HG03460 (cell line): ENCODE data around the gene RELA.

ENCODE experiments used
- ATAC-seq: cut with Tn5 transposase; IDR thresholded peaks from one replicate; pipeline ENCODE4 v1.9.1; 2021; ENCODE audit not compliant: unreplicated experiment

RELA gene

DNA sequence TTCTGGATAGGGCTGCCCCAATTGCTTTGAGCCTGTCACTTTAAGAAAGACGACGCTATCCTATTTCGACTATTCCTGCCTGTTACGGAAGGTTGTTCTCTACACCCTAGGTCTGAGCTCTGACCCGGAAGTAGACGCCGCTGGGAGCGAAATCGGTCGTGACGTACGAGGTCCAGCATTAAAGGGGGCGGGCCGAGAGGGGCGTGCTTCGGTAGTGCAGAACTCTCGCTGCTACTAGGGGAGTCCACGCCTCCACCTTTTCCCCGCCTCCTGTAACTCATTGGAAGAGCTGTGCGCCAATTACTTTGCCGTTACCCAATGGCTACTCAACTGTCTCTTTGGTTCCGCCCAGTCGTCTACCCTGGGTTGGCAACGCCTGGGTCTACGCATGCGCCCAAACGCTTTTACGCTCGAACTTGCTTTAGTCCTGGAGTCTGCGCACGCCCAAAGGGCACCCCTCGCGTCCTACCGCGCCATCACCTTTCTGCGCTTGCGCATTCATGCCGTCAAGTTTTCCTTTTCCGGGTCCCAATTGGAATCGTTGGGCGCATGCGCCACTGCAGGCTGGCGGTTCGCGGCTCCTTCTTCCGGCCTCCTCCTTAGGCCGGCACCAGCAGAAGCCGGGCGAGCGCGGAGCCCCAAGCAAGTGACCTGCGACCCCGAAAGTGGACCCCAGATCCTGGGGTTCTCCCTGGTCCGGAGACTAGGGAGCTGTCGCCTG is 47.3 kb downstream of the RELA start, which contains the start of gene PCNX3:
TSS of gene PCNX3 (plus strand) at position 548 of the 721 bp plus-strand sequence. CDS start 536 bp downstream, outside the sequence.
- ATAC-seq = peak; percentile 73

DNA sequence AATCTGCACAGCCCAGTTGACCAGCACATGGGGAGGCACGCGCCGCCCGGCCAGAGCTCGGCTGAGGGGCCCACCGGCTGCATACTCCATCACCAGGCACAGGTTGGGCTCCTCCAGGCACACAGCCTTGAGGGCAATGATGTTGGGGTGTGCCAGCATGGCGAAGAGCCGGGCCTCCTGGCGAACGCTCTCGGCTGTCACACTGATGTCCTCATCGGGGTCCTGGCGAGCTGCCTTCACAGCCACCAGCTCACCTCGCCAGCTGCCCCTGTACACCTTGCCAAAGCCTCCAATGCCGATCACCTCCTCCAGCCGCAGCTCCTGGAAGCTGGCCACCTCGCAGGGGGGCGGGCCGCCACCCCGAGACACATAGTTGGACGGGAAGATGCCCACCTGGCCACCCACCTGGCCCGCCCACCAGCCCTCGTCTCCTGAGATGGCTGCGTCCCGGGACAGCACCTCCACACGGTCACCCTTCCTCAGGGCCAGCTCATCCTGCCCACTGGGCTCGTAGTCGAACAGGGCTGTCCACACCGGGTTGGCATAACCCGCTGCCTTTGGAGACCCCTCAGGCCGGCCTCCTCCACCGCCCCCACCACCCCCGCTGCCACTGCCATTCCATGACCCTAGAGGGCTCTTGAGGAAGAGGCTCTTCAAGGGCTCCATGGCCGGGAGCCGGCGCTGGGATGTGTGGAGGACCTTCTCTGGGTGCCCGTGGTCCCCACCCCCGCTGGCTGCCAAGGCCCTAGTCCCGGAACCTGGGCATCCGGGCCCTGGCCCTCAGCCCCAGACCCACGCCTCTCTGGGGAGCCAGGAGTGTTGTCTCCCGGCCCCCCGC is 49.4 kb downstream of the RELA start:
- no peak for ATAC-seq

DNA sequence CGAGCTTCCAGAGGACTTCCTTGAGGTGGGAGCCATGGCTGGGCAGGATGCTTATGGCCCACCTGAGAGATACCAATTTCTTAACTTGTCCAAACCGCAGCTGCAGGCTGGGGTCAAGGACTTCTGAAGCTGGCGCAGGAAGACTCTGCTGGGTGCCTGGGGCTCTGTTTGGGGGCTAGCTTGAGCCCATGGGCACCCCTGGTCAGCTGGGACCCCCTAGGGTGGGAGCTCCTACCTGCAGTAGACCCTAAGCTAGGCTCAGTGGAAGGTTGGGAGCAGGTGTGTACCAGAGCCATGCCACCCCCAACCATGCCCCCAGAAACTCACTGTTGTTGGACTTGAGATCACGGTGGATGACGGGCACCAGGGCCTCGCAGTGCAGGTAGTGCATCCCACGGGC is 50.0 kb downstream of the RELA start:
- ATAC-seq = no peak

DNA sequence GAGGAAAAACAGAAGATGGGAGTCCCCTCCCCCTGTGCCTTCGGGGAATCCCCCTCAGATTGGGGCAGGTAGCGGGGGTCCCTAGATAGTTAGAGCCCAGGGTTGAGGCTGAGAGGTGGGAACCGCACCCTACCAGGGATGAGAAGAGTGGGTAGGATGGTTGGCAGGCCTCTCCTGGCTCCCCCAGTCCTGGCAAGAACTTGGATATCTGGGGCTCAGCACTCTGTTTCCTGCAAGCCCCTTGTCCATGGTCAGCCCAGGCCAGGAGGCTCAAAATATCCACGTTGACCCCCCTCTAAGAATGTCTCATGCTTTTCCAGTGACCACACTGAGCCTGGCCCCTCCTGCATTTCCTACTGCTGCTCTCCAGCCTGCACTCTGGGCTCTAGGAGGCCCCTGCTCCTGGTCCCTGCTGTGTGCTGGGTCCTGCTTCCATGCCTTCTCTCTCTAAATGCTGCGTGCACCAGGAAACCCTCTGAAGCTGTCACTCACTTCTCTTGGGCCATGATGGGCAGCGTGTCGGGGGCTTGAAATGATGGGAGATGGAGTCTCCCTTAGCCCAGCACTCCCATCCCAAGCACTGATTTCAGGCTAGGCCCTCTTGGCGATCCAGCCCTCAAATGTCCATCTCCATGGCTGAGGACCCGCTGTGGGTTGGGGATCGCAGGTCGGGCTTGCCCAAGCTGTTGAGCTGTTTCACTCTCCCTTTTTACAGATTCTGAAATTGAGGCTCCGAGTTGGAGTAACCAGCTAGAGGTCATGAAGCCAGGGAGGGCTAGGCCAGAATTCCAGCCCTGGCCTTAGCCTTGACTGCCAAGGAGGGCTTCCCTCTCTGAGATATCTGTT is 50.7 kb downstream of the RELA start:
- ATAC-seq = no peak

DNA sequence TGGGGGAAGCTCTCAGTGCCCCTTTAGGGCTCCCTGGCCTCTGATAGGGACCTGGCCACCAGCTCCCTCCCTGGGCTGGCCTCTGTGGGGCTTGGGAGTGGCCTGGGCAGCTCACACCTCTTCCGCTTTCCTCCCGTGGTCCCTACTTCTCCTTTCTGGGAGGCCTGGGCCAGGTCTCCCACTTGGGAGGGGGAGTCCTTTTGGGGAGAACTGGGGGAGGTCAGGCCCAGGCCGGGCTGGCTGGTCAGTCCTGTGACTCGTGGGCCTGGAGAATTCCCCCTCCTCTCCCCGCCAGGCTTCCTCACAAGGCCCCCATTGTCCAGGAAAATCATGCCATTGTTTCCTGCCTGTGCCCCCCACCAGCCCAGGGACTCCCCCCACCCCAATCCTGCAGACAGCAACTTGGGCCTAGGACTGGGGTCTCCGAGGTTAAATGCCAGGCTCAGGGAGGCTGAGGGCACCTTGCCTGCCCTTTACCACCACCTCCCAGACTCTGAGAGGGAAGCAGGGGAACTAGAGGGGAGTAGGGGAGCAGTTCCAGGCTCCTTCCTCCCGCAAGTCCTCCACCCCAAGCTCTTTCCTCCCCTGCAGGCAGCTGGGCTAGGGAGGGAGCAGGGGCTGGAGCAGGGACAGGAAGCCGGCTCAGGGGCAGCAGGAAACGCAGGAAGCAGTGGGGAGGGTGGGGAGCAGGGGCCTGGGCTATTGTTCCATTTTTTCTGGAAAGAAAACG is 51.5 kb downstream of the RELA start:
- no peak for ATAC-seq

DNA sequence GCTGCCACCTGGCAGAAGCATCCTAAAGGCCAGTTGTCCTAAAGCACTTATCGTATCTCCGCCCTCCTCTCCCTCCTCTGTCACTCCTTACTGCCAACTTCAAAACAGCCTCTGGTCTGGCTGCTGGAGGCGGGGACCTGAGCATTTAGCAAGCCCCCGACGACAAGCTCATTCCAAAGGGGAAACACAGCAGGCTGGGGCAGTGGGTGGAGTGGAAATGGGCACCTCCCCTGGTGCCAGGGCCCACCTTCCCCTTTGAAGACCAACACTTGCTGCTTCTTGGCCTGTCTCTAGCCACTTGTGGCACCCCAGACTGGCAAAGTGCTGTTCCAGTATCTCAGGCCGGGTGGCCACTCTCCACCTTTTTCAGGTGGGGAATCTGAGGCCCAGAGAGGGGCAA is 52.3 kb downstream of the RELA start:
- no peak for ATAC-seq

DNA sequence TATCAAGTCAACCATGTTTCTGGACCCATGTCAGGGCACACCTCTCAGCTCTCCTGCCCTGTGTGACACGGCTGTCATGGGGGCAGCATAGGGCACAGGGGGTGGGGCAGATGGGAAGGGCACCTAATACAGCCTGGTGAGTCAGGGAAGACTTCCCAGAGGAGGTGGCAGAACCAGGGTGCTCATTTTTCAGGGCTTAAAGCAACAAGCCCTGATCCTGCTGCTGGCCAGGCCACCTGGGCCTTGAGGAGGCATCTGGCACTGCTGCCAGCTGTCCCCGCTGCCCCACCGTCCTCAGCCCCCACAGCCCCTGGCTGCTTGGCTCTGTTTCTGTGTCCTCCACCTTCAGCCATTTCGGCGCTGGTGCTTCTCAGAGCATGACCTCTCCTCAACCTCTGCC is 53.1 kb downstream of the RELA start:
- ATAC-seq = no peak

DNA sequence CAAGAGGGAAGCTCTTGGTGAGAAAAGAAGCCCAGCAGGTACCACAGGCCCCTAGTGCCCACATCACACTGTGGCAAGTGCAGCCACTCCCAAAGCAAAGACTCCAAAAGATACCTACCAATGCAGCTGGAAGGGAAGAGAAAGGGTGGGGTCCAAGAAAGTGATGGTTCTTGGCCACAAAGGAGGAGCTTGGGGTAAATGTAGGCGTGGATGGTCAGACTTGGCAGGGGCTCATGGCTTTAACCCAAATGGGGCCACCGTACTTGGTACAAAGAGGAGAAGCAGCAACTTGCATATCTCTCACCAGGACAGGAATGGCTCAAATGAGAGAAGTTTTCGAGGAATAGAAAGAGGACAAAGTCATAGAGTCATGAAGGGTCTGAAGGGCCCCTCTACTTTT is 53.5 kb downstream of the RELA start:
- no peak for ATAC-seq

DNA sequence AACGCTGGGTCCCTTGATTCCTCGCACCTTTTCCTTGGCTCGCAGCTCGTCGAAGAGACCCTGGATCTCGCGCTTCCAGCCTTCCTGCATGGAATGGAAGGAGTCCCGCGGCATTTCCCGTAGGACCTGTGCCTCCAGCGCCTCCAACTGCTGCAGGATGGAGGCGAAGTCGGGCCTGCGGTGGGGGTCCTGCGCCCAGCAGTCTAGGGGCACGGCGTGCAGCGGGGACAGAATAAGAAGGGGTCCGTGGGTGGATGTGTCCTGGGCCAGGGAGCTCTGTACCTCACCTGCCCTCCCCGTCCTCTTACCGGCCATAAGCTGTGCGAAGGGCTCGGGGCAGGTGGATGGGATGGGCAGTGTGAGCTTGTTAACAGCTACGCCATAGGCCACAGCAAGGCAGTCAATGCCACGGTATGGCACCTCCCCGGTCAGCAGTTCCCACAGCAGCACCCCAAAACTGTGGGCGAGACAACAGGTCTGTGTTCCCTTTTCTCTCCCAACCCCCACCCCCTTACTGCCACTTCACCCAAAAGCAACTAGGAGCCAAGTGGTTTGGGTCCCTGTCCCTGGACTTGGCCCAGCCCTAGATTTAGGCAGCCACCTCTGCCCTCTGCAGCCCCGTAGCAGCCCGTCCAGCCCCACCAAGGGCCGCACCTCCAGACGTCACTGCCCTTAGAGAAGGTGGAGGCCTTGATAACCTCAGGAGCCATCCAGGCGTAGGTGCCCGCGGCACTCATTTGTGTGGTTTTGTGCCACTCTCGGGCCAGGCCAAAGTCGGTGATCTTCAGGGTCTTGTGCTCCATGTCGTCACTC is 54.9 kb downstream of the RELA start:
- ATAC-seq = no peak

DNA sequence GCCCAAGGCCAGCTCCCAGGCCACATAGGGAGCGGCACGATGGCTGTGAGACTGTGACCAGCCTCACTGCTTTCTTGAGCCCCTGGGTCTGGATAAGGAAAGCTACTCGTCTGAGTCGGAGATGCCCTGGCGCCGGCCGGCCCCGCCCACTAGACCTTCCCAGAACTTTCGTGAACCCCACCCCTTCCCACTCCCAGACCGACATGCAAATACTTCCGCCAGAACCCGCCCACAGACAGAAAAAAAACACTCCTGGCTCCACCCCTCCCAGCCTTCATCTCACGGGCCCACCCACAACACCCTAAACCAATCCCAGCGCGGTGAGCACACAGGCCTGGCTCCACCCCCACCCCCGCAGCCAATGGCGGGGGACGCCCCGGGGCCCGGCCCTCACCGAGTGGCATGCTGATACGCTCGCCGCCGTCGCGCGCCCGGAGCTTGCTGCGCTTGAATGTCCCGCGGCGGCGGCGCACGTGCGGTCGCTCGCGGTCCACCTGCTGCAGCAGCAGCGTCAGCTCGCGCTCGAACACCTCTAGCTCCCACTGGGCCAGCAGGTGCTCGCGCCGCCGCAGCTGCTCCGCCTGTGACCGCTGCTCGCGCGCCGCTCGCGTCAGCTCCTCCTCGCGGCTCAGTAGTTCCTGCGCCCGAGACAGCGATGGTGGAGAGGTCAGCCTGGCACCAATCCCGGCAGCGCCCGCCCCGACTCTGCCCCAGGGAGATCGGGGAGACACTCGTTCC is 55.7 kb downstream of the RELA start:
- ATAC-seq = no peak

DNA sequence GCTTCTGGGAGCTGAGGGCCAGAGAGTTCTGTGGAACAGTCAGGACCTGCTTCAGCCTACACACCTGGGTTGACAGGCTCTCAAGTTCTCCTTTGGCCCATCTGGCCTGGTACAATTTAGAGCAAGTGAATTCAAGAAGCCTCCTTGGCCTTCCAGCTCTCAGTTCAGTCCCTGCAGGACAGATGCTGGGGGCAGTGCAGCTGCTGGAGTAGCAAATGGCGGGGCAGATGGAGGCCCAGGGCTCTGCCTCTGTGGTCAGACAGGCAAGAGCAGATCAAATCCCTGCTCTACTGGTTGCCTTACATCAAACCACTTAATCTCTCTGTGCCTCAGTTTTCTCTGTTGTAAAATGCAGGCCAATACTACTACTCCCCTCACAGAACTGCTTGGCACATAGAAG is 58.5 kb downstream of the RELA start:
- no peak for ATAC-seq
